Transverse colon (tissue), 4 donors: ENCODE measurements around the gene COL24A1. TPM values are rescaled to one million over a fixed set of nuclear protein-coding genes. Genes with fewer than 3 reads are reported as not detected.
"Not testable (repeated sequence)": the region's sequence is repeated elsewhere in the genome, so short reads cannot be mapped to it uniquely, and the experiment has no call there.

Source experiments
- DNase-seq: peaks from one replicate; pipeline ENCODE4 v3.0.0-alpha.2; 2019
- H3K27ac ChIP-seq, 4 donors: fragments of 200-600 bp; sonication (generic); 2 replicates each; pipeline ENCODE4 v1.5.1; 2016 to 2018; ENCODE audit warnings: inconsistent platforms in 4 of 4
- H3K27me3 ChIP-seq: fragments of 200-600 bp; sonication (generic); 2 replicates; pipeline ENCODE4 v1.5.1; 2017; ENCODE audit warnings: inconsistent platforms
- H3K36me3 ChIP-seq, 4 donors: fragments of 200-600 bp; sonication (generic); 2 replicates each; pipeline ENCODE4 v1.5.1; 2017 to 2019; ENCODE audit warnings: inconsistent platforms in 4 of 4
- H3K4me1 ChIP-seq, 4 donors: fragments of 200-600 bp; sonication (generic); 2 replicates each; pipeline ENCODE4 v1.5.1; 2017 to 2020; ENCODE audit warnings: inconsistent platforms in 4 of 4
- H3K4me3 ChIP-seq, 4 donors: fragments of 200-600 bp; sonication (generic); 1 replicate in 1 of 4; 2 replicates in 3 of 4; pipeline versions ENCODE4 v1.5.1 to v1.6.1; 2017 to 2019; ENCODE audit warnings: inconsistent platforms in 4 of 4
- H3K9me3 ChIP-seq, 2 donors: fragments of 200-600 bp; sonication (generic); 2 replicates each; pipeline ENCODE4 v1.5.1; 2017 to 2019; ENCODE audit warnings: inconsistent platforms in 2 of 2
- CTCF ChIP-seq, 5 experiments: fragments of 200-600 bp in 3 of 5; fragments of 450-650 bp in 2 of 5; sonication (generic) in 3 of 5; IDR thresholded peaks; 1 replicate in 2 of 5; 2 replicates in 3 of 5; pipeline ENCODE4 v1.5.1; 2016 to 2017; ENCODE audit warnings: antibody characterized with exemption in 5 of 5, inconsistent platforms in 3 of 5, mild to moderate bottlenecking in 2 of 5, moderate library complexity in 1 of 5
- EP300 ChIP-seq: sonication (generic); formaldehyde crosslinking; IDR thresholded peaks from one replicate; pipeline ENCODE4 v1.6.1; 2017; ENCODE audit warnings: antibody characterized with exemption, low read depth
- POLR2A ChIP-seq: fragments of 450-650 bp; IDR thresholded peaks from one replicate; pipeline ENCODE4 v1.6.1; 2016; ENCODE audit warnings: antibody characterized with exemption, mild to moderate bottlenecking, moderate library complexity
- POLR2AphosphoS5 ChIP-seq, 3 donors: sonication (generic); formaldehyde crosslinking; IDR thresholded peaks; one replicate each; pipeline ENCODE4 v1.6.1; 2016; ENCODE audit warnings: antibody characterized with exemption in 3 of 3
- WGBS, 2 donors: methylation state at CpG; one replicate each; pipeline ENCODE4 v1.1.5; 2018; ENCODE audit warnings: low coverage in 1 of 2; 5-methylcytosine and 5-hydroxymethylcytosine counted together
- in situ Hi-C, 4 donors: fragments of 200-750 bp; cut with MboI; loops; one replicate each; pipeline versions ENCODE4 v1.15.0 to v1.15.1; 2017; ENCODE audit warnings: low sequenced_read_pairs in 3 of 4, low pct_ligation_motif_present in 1 of 4, low pct_unique_long_range_greater_than_20kb in 1 of 4
- intact Hi-C: fragments of 100-400 bp; cut with DNase I; formaldehyde crosslinking; loops from one replicate; pipeline ENCODE4 v1.15.1; 2023; ENCODE audit warnings: low total_unique reads
- total RNA-seq, 4 donors: library from RNA; depleted of rRNA; stranded (reverse); fragments of >200 nt; gene quantifications; one replicate each; pipeline ENCODE4 v1.1.0, GENCODE V29; 2016

Gene COL24A1
- total RNA-seq, 4 donors from 2014 or later: 0.68 to 1.2 (median 0.93) TPM

GRCh38 chr1:85957760-85958159, 198.8 kb downstream of the COL24A1 start:
- WGBS, 2 donors: 54 to 71% methylated on average over 2 of the region's 2 CpGs
- H3K36me3 ChIP-seq: no peaks in the 10 kb centered on the region
- no peaks in the 10 kb centered on the region for H3K9me3 ChIP-seq
- TF ChIP-seq POLR2A: no peak
- no peak for TF ChIP-seq POLR2AphosphoS5 (IDR thresholded peaks at IDR 0.05)
- TF ChIP-seq CTCF (IDR thresholded peaks at IDR 0.05): no peak
- no peak for TF ChIP-seq EP300
- DNase-seq: no peak
- H3K27me3 ChIP-seq: no peaks in the 10 kb centered on the region
- H3K27ac ChIP-seq: no peak overlapping the region
- H3K4me3 ChIP-seq: no peak overlapping the region
- intact Hi-C loops (no loop called here), in situ Hi-C loops (no loop called here)
- H3K4me1 ChIP-seq: no peaks in the 10 kb centered on the region

- in situ Hi-C loops, H3K27me3 ChIP-seq, H3K9me3 ChIP-seq, H3K36me3 ChIP-seq, H3K4me1 ChIP-seq, intact Hi-C loops, H3K27ac ChIP-seq, DNase-seq, H3K4me3 ChIP-seq: not testable (repeated sequence)
- WGBS, 2 donors: 75 to 95% methylated on average over 3 to 7 of the region's 7 CpGs
These were observed 201.4 kb downstream of the COL24A1 start for GRCh38 chr1:85955218-85955617.

GRCh38 chr1:85952460-85952859, 204.1 kb downstream of the COL24A1 start:
- no peaks in the 10 kb centered on the region for H3K4me1 ChIP-seq
- no peak overlapping the region for H3K27ac ChIP-seq
- intact Hi-C loops: no loop called here
- in situ Hi-C loops: no loop called here
- 20 to 32% methylated on average over 3 of the region's 3 CpGs for WGBS, 2 donors
- no peak overlapping the region for H3K4me3 ChIP-seq
- no peaks in the 10 kb centered on the region for H3K27me3 ChIP-seq
- TF ChIP-seq EP300: no peak
- no peak for TF ChIP-seq POLR2AphosphoS5 (IDR thresholded peaks at IDR 0.05)
- TF ChIP-seq POLR2A: no peak
- no peak for TF ChIP-seq CTCF (IDR thresholded peaks at IDR 0.05)
- no peaks in the 10 kb centered on the region for H3K9me3 ChIP-seq
- DNase-seq: no peak
- no peaks in the 10 kb centered on the region for H3K36me3 ChIP-seq

GRCh38 chr1:85947186-85947585, 209.4 kb downstream of the COL24A1 start:
- in situ Hi-C loops: no loop called here
- no peak overlapping the region for H3K27ac ChIP-seq
- no peaks in the 10 kb centered on the region for H3K27me3 ChIP-seq
- 63 to 100% methylated on average over 1 to 2 of the region's 2 CpGs for WGBS, 2 donors
- no peak for TF ChIP-seq POLR2A
- no peak for TF ChIP-seq POLR2AphosphoS5 (IDR thresholded peaks at IDR 0.05)
- TF ChIP-seq EP300: no peak
- no peak for TF ChIP-seq CTCF (IDR thresholded peaks at IDR 0.05)
- no peak for DNase-seq
- H3K9me3 ChIP-seq: no peaks in the 10 kb centered on the region
- no peak overlapping the region for H3K4me3 ChIP-seq
- no peaks in the 10 kb centered on the region for H3K36me3 ChIP-seq
- intact Hi-C loops: no loop called here
- no peaks in the 10 kb centered on the region for H3K4me1 ChIP-seq

- H3K9me3 ChIP-seq: no peaks in the 10 kb centered on the region
- H3K27me3 ChIP-seq: no peaks in the 10 kb centered on the region
- no peak overlapping the region for H3K27ac ChIP-seq
- no peaks in the 10 kb centered on the region for H3K36me3 ChIP-seq
- DNase-seq: no peak
- no peak overlapping the region for H3K4me3 ChIP-seq
- intact Hi-C loops: no loop called here
- TF ChIP-seq CTCF (IDR thresholded peaks at IDR 0.05) (no peak), POLR2A (no peak), POLR2AphosphoS5 (IDR thresholded peaks at IDR 0.05) (no peak), EP300 (no peak)
- H3K4me1 ChIP-seq: no peaks in the 10 kb centered on the region
- in situ Hi-C loops: no loop called here
- 63 to 91% methylated on average over 1 of the region's 1 CpG for WGBS, 2 donors
These were observed 212.6 kb downstream of the COL24A1 start for GRCh38 chr1:85943945-85944344.
